Measurements from ENCODE around the gene AQR. TPM values are rescaled to one million over a fixed set of nuclear protein-coding genes. Genes with fewer than 3 reads are reported as not detected.

Gene AQR
- total RNA-seq, 2 experiments from 2014 or later = 35.5 to 36.4 TPM

DNA sequence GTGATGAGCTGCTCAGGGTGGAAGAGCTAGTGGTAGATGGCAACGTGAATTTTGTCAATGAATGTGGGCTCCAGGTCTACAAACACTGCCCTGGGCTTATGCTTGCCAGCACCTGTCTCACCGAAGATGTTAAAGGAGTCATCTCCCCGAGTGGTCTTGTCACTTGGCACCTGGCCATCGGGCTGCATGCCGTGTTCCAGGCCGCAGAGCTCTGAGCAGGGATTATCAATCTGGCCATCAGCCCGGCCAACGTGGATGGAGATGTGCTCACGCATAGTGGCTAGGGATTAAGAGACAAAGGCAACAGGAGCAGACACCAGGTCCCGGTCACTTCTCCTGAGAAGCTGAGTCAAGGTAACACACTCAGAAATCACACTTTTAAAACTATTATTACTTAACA lies 119.4 kb downstream of the AQR start:
- ChIA-PET CTCF (interaction anchor here (0.7 kb wide), 1 partner anchor 8 kb away, joined by 3 read pairs; no protein-coding TSS in a partner anchor), POLR2A (no interaction called here)
- Mint-ChIP-seq H3K4me1 (ENCODE audit: low read depth) (no peaks in the 10 kb centered on the region), H3K27me3 (no peaks in the 10 kb centered on the region), H3K9me3 (no peaks in the 10 kb centered on the region), H3K4me3 (no peak overlapping the region), H3K36me3 (ENCODE audit: low read depth) (peaks cover 8% of the 10 kb centered on the region), H3K27ac (no peak overlapping the region)
- DNase-seq (no peak), ATAC-seq (no peak)
- TF ChIP-seq, protein P1, sequence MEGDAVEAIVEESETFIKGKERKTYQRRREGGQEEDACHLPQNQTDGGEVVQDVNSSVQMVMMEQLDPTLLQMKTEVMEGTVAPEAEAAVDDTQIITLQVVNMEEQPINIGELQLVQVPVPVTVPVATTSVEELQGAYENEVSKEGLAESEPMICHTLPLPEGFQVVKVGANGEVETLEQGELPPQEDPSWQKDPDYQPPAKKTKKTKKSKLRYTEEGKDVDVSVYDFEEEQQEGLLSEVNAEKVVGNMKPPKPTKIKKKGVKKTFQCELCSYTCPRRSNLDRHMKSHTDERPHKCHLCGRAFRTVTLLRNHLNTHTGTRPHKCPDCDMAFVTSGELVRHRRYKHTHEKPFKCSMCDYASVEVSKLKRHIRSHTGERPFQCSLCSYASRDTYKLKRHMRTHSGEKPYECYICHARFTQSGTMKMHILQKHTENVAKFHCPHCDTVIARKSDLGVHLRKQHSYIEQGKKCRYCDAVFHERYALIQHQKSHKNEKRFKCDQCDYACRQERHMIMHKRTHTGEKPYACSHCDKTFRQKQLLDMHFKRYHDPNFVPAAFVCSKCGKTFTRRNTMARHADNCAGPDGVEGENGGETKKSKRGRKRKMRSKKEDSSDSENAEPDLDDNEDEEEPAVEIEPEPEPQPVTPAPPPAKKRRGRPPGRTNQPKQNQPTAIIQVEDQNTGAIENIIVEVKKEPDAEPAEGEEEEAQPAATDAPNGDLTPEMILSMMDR (IDR thresholded peaks at IDR 0.05) = no peak
- intact Hi-C loops (cut with micrococcal nuclease) = no loop called here

DNA sequence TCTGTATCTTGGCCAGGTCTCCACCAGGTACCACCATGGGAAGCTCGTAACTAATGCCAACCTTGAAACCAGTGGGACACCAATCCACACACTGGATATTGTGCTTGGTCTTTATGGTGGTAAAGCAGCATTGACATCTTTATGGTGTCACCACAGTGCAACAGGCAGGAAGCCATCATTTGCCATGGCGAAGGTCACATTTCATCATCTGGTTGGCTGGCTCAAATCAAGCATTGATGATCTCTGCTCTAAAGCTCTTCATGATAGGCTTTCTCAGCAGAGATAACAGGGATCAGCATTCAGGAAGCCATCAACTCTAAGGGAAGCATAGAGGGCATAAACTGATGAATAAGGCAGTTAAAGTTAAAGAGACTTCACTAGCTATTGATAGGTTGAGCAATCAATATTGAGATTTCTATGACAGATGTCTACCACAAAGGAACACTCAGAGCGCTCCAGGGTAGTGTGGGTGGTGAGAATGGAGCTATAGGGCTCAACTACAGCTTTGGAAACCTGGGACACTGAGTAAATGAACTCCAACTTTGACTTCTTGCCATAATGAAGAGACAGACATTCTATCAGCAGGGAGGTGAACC lies 120.1 kb downstream of the AQR start:
- no peaks in the 10 kb centered on the region for H3K9me3 Mint-ChIP-seq
- no peak overlapping the region for H3K27ac Mint-ChIP-seq
- ATAC-seq = no peak
- no peaks in the 10 kb centered on the region for H3K4me1 Mint-ChIP-seq (ENCODE audit: low read depth)
- no peak for DNase-seq
- intact Hi-C loops (cut with micrococcal nuclease) = no loop called here
- no peak overlapping the region for H3K4me3 Mint-ChIP-seq
- ChIA-PET CTCF (interaction anchor here (0.7 kb wide), 1 partner anchor 9 kb away, joined by 3 read pairs; no protein-coding TSS in a partner anchor), POLR2A (no interaction called here)
- H3K27me3 Mint-ChIP-seq = no peaks in the 10 kb centered on the region
- TF ChIP-seq, protein P1 (IDR thresholded peaks at IDR 0.05) = no peak
- H3K36me3 Mint-ChIP-seq (ENCODE audit: low read depth) = peaks cover 4% of the 10 kb centered on the region

DNA sequence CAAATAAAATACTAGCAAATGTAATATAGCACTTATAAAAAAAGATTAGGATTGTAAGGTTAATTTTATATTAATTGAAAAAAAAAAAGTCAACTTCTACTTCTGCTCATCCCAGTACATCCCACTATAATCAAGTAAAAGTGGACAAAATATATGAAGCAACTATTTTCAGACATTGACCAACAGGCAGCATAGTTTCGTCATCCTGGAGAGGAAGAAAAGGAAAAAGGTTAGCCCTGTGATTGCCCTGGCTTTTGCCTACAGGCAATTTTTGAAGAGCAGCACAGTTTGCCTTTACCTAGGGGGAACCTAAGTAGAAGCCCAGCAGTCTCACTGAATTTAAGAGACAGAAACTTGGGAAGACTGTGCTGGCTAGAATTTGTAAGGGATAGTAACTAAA lies 121.9 kb downstream of the AQR start:
- DNase-seq = no peak
- Mint-ChIP-seq H3K27me3 (no peaks in the 10 kb centered on the region), H3K9me3 (no peaks in the 10 kb centered on the region), H3K4me1 (ENCODE audit: low read depth) (no peaks in the 10 kb centered on the region), H3K27ac (no peak overlapping the region), H3K36me3 (ENCODE audit: low read depth) (peaks cover under 1% of the 10 kb centered on the region), H3K4me3 (no peak overlapping the region)
- ChIA-PET POLR2A (no interaction called here), CTCF (interaction anchor here (1.2 kb wide), 1 partner anchor 8 kb away, joined by 3 read pairs; no protein-coding TSS in a partner anchor)
- intact Hi-C loops (cut with micrococcal nuclease) = no loop called here
- ATAC-seq = no peak
- TF ChIP-seq, protein P1 (IDR thresholded peaks at IDR 0.05) = no peak

DNA sequence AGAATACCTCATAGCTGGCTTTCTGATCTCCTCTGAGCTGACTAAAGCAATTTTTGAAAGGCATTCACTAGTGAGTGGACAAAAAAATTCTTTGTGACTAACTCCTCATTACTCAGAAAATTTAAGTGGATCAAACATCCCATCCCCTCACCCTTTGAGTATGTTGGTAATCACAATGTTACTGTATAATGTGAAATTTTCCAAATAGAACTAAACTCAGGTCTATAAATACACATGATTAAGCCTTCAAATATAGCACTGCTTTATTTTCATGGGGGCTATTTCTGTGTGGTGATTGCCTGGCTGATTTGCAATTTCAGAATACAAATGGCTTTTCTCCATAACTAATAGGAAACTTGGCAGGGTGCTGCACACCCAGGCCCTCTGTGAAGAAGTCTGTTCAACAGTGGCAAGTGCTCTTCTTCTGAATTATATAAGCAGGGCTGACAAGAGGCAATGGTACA lies 128.2 kb downstream of the AQR start:
- no peak overlapping the region for H3K4me3 Mint-ChIP-seq
- POLR2A ChIA-PET = no interaction called here
- CTCF ChIA-PET = no interaction called here
- no peaks in the 10 kb centered on the region for H3K9me3 Mint-ChIP-seq
- DNase-seq = no peak
- no peak for ATAC-seq
- H3K4me1 Mint-ChIP-seq (ENCODE audit: low read depth) = no peaks in the 10 kb centered on the region
- H3K36me3 Mint-ChIP-seq (ENCODE audit: low read depth) = no peaks in the 10 kb centered on the region
- H3K27me3 Mint-ChIP-seq = no peaks in the 10 kb centered on the region
- no peak overlapping the region for H3K27ac Mint-ChIP-seq
- TF ChIP-seq, protein P1 (IDR thresholded peaks at IDR 0.05) = no peak
- intact Hi-C loops (cut with micrococcal nuclease) = no loop called here

DNA sequence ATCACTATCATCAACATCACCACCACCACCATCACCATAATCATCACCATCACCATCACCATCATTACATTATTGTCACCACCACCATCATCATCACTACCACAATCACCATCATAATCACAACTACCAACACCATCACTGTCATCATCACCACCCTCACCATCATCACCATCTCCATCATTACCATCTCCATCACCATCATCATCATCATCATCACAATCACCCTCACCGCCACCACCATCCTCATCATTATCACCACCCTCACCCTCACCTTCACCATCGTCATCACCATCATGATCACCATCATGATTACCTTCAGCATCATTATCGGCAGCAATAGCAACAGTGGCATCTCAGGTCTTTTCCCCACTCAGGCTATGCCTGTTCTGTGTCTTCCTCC lies 131.3 kb downstream of the AQR start:
- intact Hi-C loops (cut with micrococcal nuclease) = no loop called here

More for the DNA sequence above, 131.3 kb downstream of the AQR start:
- ATAC-seq (no peak), DNase-seq (no peak)
- no peaks in the 10 kb centered on the region for H3K27me3 Mint-ChIP-seq
- CTCF ChIA-PET = interaction anchor here (1.0 kb wide), 1 partner anchor 15 kb away, joined by 3 read pairs; no protein-coding TSS in a partner anchor
- no peak overlapping the region for H3K4me3 Mint-ChIP-seq
- peaks cover 4% of the 10 kb centered on the region for H3K9me3 Mint-ChIP-seq
- no peak overlapping the region for H3K27ac Mint-ChIP-seq
- H3K36me3 Mint-ChIP-seq (ENCODE audit: low read depth) = no peaks in the 10 kb centered on the region
- POLR2A ChIA-PET = no interaction called here
- TF ChIP-seq, protein P1 (IDR thresholded peaks at IDR 0.05) = no peak
- H3K4me1 Mint-ChIP-seq (ENCODE audit: low read depth) = no peaks in the 10 kb centered on the region

Data from activated CD8-positive, alpha-beta T cell treated with anti-CD3 and anti-CD28 coated beads for 36 hours (primary cell).